Activated CD8-positive, alpha-beta T cell treated with anti-CD3 and anti-CD28 coated beads for 36 hours (primary cell): Measurements from ENCODE around the gene MFNG. TPM values are rescaled to one million over a fixed set of nuclear protein-coding genes. Genes with fewer than 3 reads are reported as not detected.

Source experiments
- ATAC-seq: fragments of 200-7000 bp; cut with Tn5 transposase; one replicate; pipeline ENCODE4 v1.10.0; 2021; ENCODE audit warnings: mild to moderate bottlenecking, moderate library complexity
- CTCF ChIA-PET: fragments of 350-600 bp; sonication (Branson Sonifier 250); formaldehyde crosslinking; loops from one replicate; lab custom pipeline; 2021; ENCODE audit warnings: antibody characterized with exemption; lab: Charles Lee
- POLR2A ChIA-PET: fragments of 350-600 bp; sonication (Branson Sonifier 250); formaldehyde crosslinking; loops from one replicate; lab custom pipeline; 2021; ENCODE audit warnings: antibody characterized with exemption; lab: Charles Lee
- DNase-seq: peaks from one replicate; pipeline ENCODE4 v3.0.0-alpha.2; 2020
- H3K27ac Mint-ChIP-seq: one replicate; pipeline ENCODE4 v1.8.0; 2021; ENCODE audit warnings: mild to moderate bottlenecking, mixed read lengths
- H3K27me3 Mint-ChIP-seq: one replicate; pipeline ENCODE4 v1.8.0; 2021; ENCODE audit warnings: mixed read lengths
- H3K36me3 Mint-ChIP-seq: one replicate; pipeline ENCODE4 v1.8.0; 2021; ENCODE audit warnings: low read depth, mixed read lengths
- H3K4me1 Mint-ChIP-seq: one replicate; pipeline ENCODE4 v1.8.0; 2021; ENCODE audit warnings: low read depth, mixed read lengths
- H3K4me3 Mint-ChIP-seq: one replicate; pipeline ENCODE4 v1.8.0; 2021; ENCODE audit warnings: mild to moderate bottlenecking, moderate library complexity, mixed read lengths
- H3K9me3 Mint-ChIP-seq: one replicate; pipeline ENCODE4 v1.8.0; 2021; ENCODE audit warnings: mixed read lengths
- intact Hi-C: fragments of 100-400 bp; cut with micrococcal nuclease; formaldehyde crosslinking; loops from one replicate; pipeline ENCODE4 v1.10.0; 2022
- total RNA-seq, 2 experiments: library from RNA; stranded (reverse); gene quantifications; one replicate each; pipeline ENCODE4 v1.2.3, GENCODE V29; 2021
- TF ChIP-seq, protein P1 (sequence below): fragments of 200-600 bp; IDR thresholded peaks from one replicate; pipeline ENCODE4 v1.8.0; 2022; ENCODE audit warnings: antibody characterized with exemption, mild to moderate bottlenecking

The MFNG gene
- total RNA-seq, 2 experiments from 2014 or later = 155 to 160 TPM

DNA sequence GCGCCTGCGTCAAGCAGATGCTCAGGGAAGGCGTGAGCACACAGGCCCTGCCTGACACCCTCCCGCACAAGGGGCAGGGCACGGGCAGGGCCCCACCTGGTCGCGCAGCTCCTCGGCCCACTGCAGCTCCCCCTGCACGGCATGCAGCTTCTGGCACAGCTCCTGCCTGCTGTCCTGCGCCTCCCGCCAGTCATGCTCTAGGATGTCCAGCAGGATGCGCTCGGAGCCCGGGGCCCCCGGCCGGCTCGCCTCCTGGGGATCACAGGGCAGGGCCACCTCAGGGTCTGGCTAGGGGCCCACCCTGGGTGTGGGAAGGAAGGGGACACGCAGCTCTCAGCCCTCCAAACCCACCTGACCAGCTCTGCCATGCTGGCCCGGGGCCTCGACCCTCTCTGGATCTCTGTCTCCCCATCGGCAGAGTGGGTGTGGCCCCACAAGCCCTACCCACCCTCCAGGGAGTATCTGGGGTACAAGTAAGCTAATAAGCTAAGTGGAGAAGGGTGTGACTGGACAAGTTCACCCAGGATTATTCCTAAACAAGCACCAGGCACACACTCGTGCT, 22.3 kb upstream of the MFNG start:
- no peak for DNase-seq
- H3K9me3 Mint-ChIP-seq = no peaks in the 10 kb centered on the region
- TF ChIP-seq, protein P1, sequence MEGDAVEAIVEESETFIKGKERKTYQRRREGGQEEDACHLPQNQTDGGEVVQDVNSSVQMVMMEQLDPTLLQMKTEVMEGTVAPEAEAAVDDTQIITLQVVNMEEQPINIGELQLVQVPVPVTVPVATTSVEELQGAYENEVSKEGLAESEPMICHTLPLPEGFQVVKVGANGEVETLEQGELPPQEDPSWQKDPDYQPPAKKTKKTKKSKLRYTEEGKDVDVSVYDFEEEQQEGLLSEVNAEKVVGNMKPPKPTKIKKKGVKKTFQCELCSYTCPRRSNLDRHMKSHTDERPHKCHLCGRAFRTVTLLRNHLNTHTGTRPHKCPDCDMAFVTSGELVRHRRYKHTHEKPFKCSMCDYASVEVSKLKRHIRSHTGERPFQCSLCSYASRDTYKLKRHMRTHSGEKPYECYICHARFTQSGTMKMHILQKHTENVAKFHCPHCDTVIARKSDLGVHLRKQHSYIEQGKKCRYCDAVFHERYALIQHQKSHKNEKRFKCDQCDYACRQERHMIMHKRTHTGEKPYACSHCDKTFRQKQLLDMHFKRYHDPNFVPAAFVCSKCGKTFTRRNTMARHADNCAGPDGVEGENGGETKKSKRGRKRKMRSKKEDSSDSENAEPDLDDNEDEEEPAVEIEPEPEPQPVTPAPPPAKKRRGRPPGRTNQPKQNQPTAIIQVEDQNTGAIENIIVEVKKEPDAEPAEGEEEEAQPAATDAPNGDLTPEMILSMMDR = no peak
- H3K4me3 Mint-ChIP-seq = no peak overlapping the region
- no peak for ATAC-seq
- no peak overlapping the region for H3K27ac Mint-ChIP-seq
- H3K27me3 Mint-ChIP-seq = no peaks in the 10 kb centered on the region
- intact Hi-C loops = no loop called here
- H3K36me3 Mint-ChIP-seq = no peaks in the 10 kb centered on the region
- CTCF ChIA-PET = interaction anchor here (1.3 to 1.6 kb wide), 2 partner anchors 10 to 84 kb away, joined by 3 to 7 read pairs; no protein-coding TSS in a partner anchor
- no peaks in the 10 kb centered on the region for H3K4me1 Mint-ChIP-seq
- POLR2A ChIA-PET = no interaction called here

DNA sequence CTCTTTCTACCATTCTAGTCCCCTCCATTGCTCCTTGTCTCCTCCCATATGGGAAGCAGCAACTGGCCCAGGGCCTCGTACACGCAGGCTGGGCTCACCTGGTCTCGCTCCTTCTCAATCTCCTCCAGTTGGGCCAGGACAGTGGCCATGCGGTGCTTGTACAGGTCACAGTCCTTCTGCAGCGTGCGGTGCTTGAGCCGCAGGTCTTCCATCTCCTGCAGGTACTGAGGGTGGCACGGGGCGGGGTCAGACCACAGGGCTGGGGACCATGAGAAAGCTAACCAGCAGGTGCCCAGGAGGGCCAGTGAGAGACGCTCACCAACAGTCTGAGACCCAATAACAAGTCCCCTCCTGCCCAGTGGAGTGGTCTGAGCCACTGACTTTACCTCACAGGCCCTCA, 21.5 kb upstream of the MFNG start:
- Mint-ChIP-seq H3K36me3 (no peaks in the 10 kb centered on the region), H3K9me3 (no peaks in the 10 kb centered on the region), H3K27me3 (no peaks in the 10 kb centered on the region), H3K27ac (no peak overlapping the region), H3K4me1 (no peaks in the 10 kb centered on the region), H3K4me3 (no peak overlapping the region)
- DNase-seq (no peak), ATAC-seq (no peak)
- CTCF ChIA-PET = interaction anchor here (1.3 to 1.6 kb wide), 2 partner anchors 10 to 85 kb away, joined by 3 to 7 read pairs; no protein-coding TSS in a partner anchor
- POLR2A ChIA-PET = no interaction called here
- TF ChIP-seq, protein P1 = no peak
- intact Hi-C loops = no loop called here

- intact Hi-C loops = no loop called here
- TF ChIP-seq, protein P1 = no peak
- peaks cover 12% of the 10 kb centered on the region for H3K4me1 Mint-ChIP-seq
- no peak for DNase-seq
- no peaks in the 10 kb centered on the region for H3K27me3 Mint-ChIP-seq
- CTCF ChIA-PET = interaction anchor here (1.2 to 2.6 kb wide), 6 partner anchors 14 to 86 kb away, joined by 3 to 9 read pairs (median 4); no protein-coding TSS in a partner anchor
- no peaks in the 10 kb centered on the region for H3K9me3 Mint-ChIP-seq
- H3K36me3 Mint-ChIP-seq = no peaks in the 10 kb centered on the region
- no peak overlapping the region for H3K4me3 Mint-ChIP-seq
- no peak overlapping the region for H3K27ac Mint-ChIP-seq
- no peak for ATAC-seq
- POLR2A ChIA-PET = interaction anchor here (0.5 to 1.2 kb wide), 3 partner anchors 21 to 537 kb away, joined by 3 read pairs; no protein-coding TSS in a partner anchor
Observed at GRCh38 chr22:37505989-37506388, 19.8 kb upstream of the MFNG start.

DNA sequence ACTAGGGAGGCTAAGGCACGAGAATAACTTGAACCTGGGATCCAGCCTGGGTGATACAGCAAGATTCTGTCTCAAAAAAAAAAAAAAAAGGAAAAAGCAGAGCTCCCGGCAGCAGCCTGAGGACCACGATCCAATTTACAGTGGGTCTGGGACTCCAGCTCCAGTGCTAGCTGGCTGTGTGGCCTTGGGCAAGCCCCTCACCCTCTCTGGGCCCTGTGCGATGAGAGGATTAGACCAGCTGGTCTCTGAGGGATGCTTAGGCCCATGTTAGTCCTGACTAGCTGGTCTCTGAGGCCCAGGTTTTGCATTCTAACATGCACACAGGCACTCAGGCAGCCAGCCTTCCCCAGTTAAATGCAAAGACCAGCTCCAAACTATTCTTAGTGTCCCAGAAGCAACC, 19.4 kb upstream of the MFNG start:
- H3K4me1 Mint-ChIP-seq = peaks cover 14% of the 10 kb centered on the region
- POLR2A ChIA-PET = interaction anchor here (1.0 to 1.2 kb wide), 2 partner anchors 20 to 35 kb away, joined by 3 read pairs; no protein-coding TSS in a partner anchor
- DNase-seq (no peak), ATAC-seq (no peak)
- CTCF ChIA-PET = interaction anchor here (1.0 to 2.6 kb wide), 4 partner anchors 13 to 87 kb away, joined by 5 to 9 read pairs (median 6); no protein-coding TSS in a partner anchor
- TF ChIP-seq, protein P1 = no peak
- no peak overlapping the region for H3K27ac Mint-ChIP-seq
- intact Hi-C loops = no loop called here
- no peaks in the 10 kb centered on the region for H3K9me3 Mint-ChIP-seq
- H3K27me3 Mint-ChIP-seq = no peaks in the 10 kb centered on the region
- no peak overlapping the region for H3K4me3 Mint-ChIP-seq
- H3K36me3 Mint-ChIP-seq = no peaks in the 10 kb centered on the region

DNA sequence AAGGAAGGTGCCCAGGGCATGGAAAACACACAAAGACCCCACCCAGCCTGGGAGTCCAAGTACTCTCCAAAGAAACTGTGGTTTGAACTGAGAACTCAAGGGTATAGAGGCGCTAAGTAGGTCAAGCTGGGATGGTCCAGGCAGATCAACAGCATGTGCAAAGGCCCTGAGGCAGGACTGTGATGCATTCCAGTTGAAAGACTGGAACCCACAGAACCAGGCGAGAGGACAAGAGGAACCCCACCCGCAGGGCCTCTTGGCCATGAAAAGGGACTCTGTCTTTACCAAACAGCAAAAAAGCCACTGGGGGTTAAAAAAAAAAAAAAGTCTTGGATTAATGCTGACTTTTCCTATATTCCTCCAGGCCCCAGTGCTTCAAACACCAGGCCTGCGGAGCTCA, 18.8 kb upstream of the MFNG start:
- Mint-ChIP-seq H3K27me3 (no peaks in the 10 kb centered on the region), H3K27ac (no peak overlapping the region), H3K4me3 (no peak overlapping the region), H3K36me3 (no peaks in the 10 kb centered on the region), H3K9me3 (no peaks in the 10 kb centered on the region), H3K4me1 (peaks cover 14% of the 10 kb centered on the region)
- ChIA-PET CTCF (interaction anchor here (1.0 to 2.6 kb wide), 3 partner anchors 13 to 87 kb away, joined by 5 to 9 read pairs (median 6); no protein-coding TSS in a partner anchor), POLR2A (no interaction called here)
- ATAC-seq (no peak), DNase-seq (no peak)
- TF ChIP-seq, protein P1 = no peak
- intact Hi-C loops = no loop called here
